ENCODE measurements around the gene CHCT1.

CHCT1 gene

DNA sequence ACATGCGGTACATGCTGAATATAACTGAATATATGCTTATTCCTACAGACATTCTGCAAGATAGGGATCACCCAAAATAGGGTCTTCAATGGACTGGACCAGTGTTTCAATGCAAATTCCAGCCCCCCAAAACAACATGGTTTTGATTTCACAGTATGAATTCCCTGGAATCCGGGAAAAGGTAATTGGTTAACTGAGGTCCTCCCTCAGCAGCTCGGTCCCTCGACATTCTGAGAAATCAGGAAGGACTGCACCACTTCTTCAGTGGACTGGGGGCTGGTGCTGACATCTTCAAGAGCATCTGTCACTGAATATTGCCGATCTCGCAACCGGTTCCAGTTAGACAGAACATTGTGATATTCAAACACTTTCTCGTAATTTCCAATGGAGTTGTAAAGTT is 25.1 kb downstream of the CHCT1 start:
- DNase-seq (ENCODE audit: low spot score): no peak
- TF ChIP-seq, protein P1, sequence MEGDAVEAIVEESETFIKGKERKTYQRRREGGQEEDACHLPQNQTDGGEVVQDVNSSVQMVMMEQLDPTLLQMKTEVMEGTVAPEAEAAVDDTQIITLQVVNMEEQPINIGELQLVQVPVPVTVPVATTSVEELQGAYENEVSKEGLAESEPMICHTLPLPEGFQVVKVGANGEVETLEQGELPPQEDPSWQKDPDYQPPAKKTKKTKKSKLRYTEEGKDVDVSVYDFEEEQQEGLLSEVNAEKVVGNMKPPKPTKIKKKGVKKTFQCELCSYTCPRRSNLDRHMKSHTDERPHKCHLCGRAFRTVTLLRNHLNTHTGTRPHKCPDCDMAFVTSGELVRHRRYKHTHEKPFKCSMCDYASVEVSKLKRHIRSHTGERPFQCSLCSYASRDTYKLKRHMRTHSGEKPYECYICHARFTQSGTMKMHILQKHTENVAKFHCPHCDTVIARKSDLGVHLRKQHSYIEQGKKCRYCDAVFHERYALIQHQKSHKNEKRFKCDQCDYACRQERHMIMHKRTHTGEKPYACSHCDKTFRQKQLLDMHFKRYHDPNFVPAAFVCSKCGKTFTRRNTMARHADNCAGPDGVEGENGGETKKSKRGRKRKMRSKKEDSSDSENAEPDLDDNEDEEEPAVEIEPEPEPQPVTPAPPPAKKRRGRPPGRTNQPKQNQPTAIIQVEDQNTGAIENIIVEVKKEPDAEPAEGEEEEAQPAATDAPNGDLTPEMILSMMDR (IDR thresholded peaks at IDR 0.05; ENCODE audit: extremely low read depth, insufficient read depth, missing control alignments): no peak
- in situ Hi-C loops (cut with MboI; ENCODE audit: low pct_unique_long_range_greater_than_20kb, low sequenced_read_pairs, unreplicated experiment): no loop called here

DNA sequence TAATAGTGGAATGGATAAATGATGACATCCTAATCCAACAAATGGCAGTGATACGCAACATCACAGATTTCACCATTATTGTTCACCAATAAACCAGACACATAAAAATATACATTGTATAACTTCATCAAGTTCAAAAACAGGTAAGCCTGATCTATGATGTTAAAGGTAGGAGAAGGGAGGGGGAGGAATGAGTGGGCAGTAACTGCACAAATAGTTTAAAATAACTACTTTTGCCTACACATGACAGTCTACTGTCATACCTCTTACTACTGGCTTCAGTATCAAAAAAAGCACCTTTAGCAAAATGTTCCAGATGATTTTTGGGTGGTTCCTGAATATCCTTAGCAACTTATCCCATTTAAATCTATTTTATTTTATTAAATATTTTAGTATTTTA is 28.8 kb downstream of the CHCT1 start:
- TF ChIP-seq, protein P1 (IDR thresholded peaks at IDR 0.05; ENCODE audit: extremely low read depth, insufficient read depth, missing control alignments): no peak
- DNase-seq (ENCODE audit: low spot score): no peak
- in situ Hi-C loops (cut with MboI; ENCODE audit: low pct_unique_long_range_greater_than_20kb, low sequenced_read_pairs, unreplicated experiment): no loop called here

DNA sequence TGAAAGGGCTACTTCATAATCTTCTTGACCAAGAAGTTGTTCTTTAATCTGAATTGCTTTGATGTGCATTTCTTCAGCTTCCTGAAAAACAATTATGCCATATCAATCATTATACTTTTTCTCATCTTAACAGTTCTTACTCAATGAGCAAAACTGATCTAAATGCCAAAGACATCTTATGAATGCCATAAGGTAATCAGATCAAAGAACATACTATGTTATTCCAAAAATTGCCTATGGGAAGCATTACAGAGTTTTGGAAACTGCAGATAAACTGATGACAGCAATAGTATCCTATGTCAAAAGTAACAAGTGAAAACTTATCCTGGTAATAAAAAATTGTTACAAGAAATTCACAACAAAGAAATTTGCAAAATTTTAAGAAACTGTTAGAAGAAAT is 29.7 kb downstream of the CHCT1 start:
- in situ Hi-C loops (cut with MboI; ENCODE audit: low pct_unique_long_range_greater_than_20kb, low sequenced_read_pairs, unreplicated experiment): no loop called here
- TF ChIP-seq, protein P1 (IDR thresholded peaks at IDR 0.05; ENCODE audit: extremely low read depth, insufficient read depth, missing control alignments): no peak
- DNase-seq (ENCODE audit: low spot score): no peak

DNA sequence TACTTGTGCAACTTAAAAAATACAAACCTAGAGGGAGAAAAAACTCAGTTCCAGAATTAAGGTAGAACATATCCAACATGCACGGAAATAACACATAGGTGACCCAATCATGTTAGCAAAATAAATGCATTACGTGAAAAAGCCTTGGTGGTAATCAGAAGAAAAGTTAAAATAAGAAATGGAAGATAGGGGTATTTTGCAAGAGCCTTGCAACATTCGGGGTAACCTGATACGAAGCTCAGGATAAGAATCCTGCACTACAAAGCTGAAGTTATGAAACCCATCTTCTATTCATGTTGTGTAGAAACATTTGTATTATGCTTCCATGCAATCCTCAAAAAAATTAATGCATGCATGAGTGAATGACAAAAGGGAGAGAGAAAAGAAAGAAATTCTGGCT is 33.1 kb downstream of the CHCT1 start:
- TF ChIP-seq, protein P1 (IDR thresholded peaks at IDR 0.05; ENCODE audit: extremely low read depth, insufficient read depth, missing control alignments): no peak
- no peak for DNase-seq (ENCODE audit: low spot score)
- in situ Hi-C loops (cut with MboI; ENCODE audit: low pct_unique_long_range_greater_than_20kb, low sequenced_read_pairs, unreplicated experiment): no loop called here

DNA sequence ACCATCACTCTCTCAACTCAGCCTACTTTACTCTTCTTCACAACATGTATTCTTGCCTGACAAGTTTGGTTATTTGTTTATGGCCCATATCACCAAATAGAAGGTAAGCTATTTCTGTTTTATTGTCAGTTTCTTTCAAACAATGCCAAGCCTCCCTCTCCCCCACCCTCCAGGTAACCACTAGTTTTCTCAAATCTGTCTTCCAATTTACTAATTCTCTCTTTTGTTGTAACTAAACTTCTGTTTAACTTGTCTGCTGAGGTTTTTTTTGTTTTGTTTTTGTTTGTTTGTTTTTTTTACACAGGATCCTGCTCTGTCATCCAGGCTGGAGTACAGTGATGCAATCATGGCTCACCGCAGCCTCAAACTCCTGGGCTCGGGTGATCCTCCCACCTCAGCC is 34.9 kb downstream of the CHCT1 start:
- TF ChIP-seq, protein P1 (IDR thresholded peaks at IDR 0.05; ENCODE audit: extremely low read depth, insufficient read depth, missing control alignments): no peak
- in situ Hi-C loops (cut with MboI; ENCODE audit: low pct_unique_long_range_greater_than_20kb, low sequenced_read_pairs, unreplicated experiment): no loop called here
- DNase-seq (ENCODE audit: low spot score): no peak

DNA sequence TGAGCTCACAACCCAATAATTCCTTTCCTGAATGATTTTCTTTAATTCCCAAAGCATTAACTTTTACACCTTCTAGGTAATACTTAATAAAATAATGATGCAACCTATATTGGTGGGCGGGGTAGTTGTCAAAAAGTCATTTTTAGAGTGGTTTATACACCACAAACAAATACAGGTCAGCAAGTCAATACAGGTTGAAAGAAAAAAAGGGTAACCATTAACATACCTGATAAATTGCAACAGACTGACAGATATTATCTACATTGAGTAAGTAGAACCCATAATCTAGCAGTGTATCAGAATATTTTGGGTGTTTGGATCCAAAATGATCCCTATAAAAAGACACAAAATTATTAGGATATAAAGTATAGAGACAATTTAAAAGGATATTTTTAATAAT is 39.3 kb downstream of the CHCT1 start:
- TF ChIP-seq, protein P1 (IDR thresholded peaks at IDR 0.05; ENCODE audit: extremely low read depth, insufficient read depth, missing control alignments): no peak
- in situ Hi-C loops (cut with MboI; ENCODE audit: low pct_unique_long_range_greater_than_20kb, low sequenced_read_pairs, unreplicated experiment): no loop called here

More for the DNA sequence above, 39.3 kb downstream of the CHCT1 start:
- DNase-seq (ENCODE audit: low spot score): no peak

Measured in GM13977 (cell line).